Mammary epithelial cell (primary cell): ENCODE data around the gene YDJC.

ENCODE experiments used
- CTCF ChIP-seq, 2 donors: IDR thresholded peaks in 1 of 2; conservative IDR thresholded peaks in 1 of 2; 2 replicates each; pipeline ENCODE4 v1.5.1; 2011 to 2012; ENCODE audit warnings: inconsistent platforms in 2 of 2, low read length in 2 of 2, mild to moderate bottlenecking in 2 of 2, control low read depth in 1 of 2, low read depth in 1 of 2; ENCODE audit not compliant: insufficient read depth in 1 of 2; ENCODE audit errors: extremely low read depth in 1 of 2
- EZH2 ChIP-seq: IDR thresholded peaks from 2 replicates; pipeline ENCODE4 v1.6.1; 2012; ENCODE audit warnings: low read length, inconsistent platforms, borderline replicate concordance

GRCh38 chr22:21612858-21613257 lies 17.0 kb downstream of the YDJC start:
- TF ChIP-seq CTCF (conservative IDR thresholded peaks at IDR 0.05 in 1 of 2, IDR thresholded peaks at IDR 0.05 in 1 of 2; ENCODE audit: extremely low read depth in 1 of 2, insufficient read depth in 1 of 2, low read depth in 1 of 2, low read length in 2 of 2) (no peak), EZH2 (no peak)
